Subcutaneous abdominal adipose tissue (tissue), 5 donors: ENCODE measurements around the gene LENG8.

Source experiments
- H3K27ac ChIP-seq: one replicate; pipeline ENCODE4 v1.7.0; 2013; ENCODE audit warnings: low read depth, mild to moderate bottlenecking, inconsistent platforms, low read length, moderate library complexity
- H3K27me3 ChIP-seq, 5 donors: one replicate each; pipeline ENCODE4 v1.7.0; 2013; ENCODE audit warnings: low read length in 5 of 5, inconsistent platforms in 1 of 5; ENCODE audit not compliant: control insufficient read depth in 5 of 5, insufficient read depth in 4 of 5
- H3K36me3 ChIP-seq, 5 donors: one replicate each; pipeline ENCODE4 v1.7.0; 2013; ENCODE audit warnings: low read length in 5 of 5; ENCODE audit not compliant: control insufficient read depth in 5 of 5, insufficient read depth in 5 of 5
- H3K4me1 ChIP-seq, 5 donors: one replicate each; pipeline ENCODE4 v1.7.0; 2013; ENCODE audit warnings: low read length in 5 of 5, mild to moderate bottlenecking in 3 of 5, moderate library complexity in 1 of 5; ENCODE audit not compliant: control insufficient read depth in 5 of 5, insufficient read depth in 5 of 5
- H3K4me3 ChIP-seq, 5 donors: one replicate each; pipeline ENCODE4 v1.7.0; 2013; ENCODE audit warnings: low read length in 5 of 5, low read depth in 1 of 5
- H3K9ac ChIP-seq, 5 donors: one replicate each; pipeline ENCODE4 v1.7.0; 2013; ENCODE audit warnings: low read length in 5 of 5, mild to moderate bottlenecking in 4 of 5, moderate library complexity in 3 of 5
- H3K9me3 ChIP-seq, 5 donors: one replicate each; pipeline ENCODE4 v1.7.0; 2013; ENCODE audit warnings: low read length in 5 of 5; ENCODE audit not compliant: control insufficient read depth in 5 of 5
- donor health status: healthy.
- donor health status: healthy.
- donor health status: healthy.
- donor health status: healthy.
- donor health status: healthy.

Gene LENG8

DNA sequence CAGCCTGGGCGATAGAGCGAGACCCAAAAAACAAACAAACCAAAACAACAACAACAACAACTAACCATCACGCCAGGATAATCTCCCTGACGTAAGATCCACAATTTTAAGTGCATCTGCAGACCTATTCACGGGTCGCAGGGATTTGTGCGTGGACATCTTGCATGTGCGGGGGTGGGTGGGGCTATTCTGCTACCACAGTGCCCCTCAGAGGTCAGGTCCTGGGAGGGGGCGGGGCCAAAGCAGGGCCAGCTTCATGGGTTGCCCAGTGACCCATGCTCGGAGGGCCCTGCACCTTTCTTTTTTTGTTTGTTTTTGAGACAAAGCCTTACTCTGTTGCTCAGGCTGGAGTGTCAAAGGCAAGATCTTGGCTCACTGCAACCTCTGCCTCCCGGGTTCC is 26.7 kb downstream of the LENG8 start:
- H3K27me3 ChIP-seq: peaks cover 4 to 20% (median 18%) of the 10 kb centered on the region in 5 donors
- no peaks in the 10 kb centered on the region for H3K9me3 ChIP-seq
- H3K36me3 ChIP-seq: no peaks in the 10 kb centered on the region
- H3K27ac ChIP-seq: no peak overlapping the region
- H3K4me3 ChIP-seq: no peak overlapping the region
- H3K9ac ChIP-seq: no peak overlapping the region
- H3K4me1 ChIP-seq: peaks cover 0 to 20% (median 14%) of the 10 kb centered on the region in 5 donors

DNA sequence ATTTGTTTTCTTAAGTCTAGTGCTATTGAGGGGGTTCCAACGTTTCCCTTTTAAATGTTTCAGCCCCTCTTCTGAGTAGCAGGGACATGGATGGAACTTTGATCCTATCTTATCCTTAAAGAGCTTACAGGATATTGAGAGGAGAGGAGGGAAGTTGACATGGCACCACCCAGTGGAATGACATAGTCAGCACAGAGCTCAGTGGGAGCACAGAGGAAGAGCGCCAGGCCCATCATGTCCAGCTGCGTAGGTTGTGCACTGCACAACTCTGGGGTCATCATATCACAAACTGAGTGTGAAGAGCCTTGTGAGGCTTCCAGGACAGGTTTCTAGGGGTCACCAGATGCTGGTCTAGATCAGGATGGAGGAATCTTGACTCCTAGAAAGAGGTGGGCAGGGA is 28.7 kb downstream of the LENG8 start:
- peaks cover 0 to 12% (median 10%) of the 10 kb centered on the region in 5 donors for H3K4me1 ChIP-seq
- no peaks in the 10 kb centered on the region for H3K36me3 ChIP-seq
- no peak overlapping the region for H3K27ac ChIP-seq
- H3K9ac ChIP-seq: no peak overlapping the region
- peaks cover 0 to 11% (median 10%) of the 10 kb centered on the region in 5 donors for H3K27me3 ChIP-seq
- no peaks in the 10 kb centered on the region for H3K9me3 ChIP-seq
- H3K4me3 ChIP-seq: no peak overlapping the region

DNA sequence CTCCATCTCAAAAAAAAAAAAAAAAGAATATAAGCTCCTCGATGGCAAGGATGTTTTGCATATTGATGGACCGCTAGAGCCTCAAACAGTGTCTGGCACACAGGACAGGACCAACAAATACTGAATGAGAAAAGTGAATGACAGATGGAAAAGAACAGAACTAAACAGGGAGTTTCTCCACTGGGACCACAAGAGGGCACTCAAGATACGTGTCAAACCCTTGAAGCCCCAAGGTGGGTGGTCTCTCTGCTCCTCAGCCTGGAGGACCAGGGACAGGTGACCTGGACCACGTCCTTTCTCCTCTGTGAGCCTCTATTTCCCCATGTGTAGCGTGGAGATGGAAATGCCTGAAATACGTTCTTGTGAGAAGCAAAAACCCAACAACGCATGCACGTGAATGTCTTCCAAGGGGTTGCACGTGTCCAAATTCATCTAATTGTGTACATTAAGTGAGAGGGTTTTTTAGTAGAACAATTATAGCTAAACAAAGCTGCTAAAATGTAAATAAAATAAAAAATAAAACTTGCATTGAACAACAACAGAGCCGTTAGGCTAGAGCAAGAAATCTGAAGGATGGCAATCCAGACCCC is 29.8 kb downstream of the LENG8 start:
- Histone ChIP-seq H3K4me3 (no peak overlapping the region), H3K36me3 (no peaks in the 10 kb centered on the region), H3K27ac (no peak overlapping the region), H3K9me3 (no peaks in the 10 kb centered on the region), H3K4me1 (peaks cover 0 to 6% (median 3%) of the 10 kb centered on the region in 5 donors), H3K9ac (no peak overlapping the region), H3K27me3 (peaks cover 0 to 10% (median 6%) of the 10 kb centered on the region in 5 donors)

DNA sequence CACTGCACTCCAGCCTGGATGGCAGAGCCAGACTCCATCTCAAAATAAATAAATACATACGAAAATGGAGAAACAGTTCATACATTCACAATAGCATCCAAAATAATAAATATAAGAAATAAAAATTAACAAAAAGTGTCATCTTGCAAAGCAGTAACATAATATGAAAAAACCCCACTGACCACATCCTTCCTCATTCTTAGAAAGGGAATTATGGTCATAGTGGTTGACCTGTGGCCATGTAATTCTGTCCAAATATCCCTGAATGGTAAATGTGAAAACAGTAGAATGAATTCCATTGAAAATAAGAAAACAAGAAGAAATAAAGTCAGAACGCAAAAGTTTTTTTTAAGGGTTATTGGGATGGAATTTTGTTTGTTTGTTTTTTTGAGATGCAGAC is 31.1 kb downstream of the LENG8 start:
- H3K9ac ChIP-seq: no peak overlapping the region
- H3K9me3 ChIP-seq: no peaks in the 10 kb centered on the region
- no peak overlapping the region for H3K4me3 ChIP-seq
- H3K27me3 ChIP-seq: peaks cover 0 to 13% (median 8%) of the 10 kb centered on the region in 5 donors
- H3K4me1 ChIP-seq: peaks cover 0 to 4% (median 3%) of the 10 kb centered on the region in 5 donors
- no peaks in the 10 kb centered on the region for H3K36me3 ChIP-seq
- no peak overlapping the region for H3K27ac ChIP-seq

DNA sequence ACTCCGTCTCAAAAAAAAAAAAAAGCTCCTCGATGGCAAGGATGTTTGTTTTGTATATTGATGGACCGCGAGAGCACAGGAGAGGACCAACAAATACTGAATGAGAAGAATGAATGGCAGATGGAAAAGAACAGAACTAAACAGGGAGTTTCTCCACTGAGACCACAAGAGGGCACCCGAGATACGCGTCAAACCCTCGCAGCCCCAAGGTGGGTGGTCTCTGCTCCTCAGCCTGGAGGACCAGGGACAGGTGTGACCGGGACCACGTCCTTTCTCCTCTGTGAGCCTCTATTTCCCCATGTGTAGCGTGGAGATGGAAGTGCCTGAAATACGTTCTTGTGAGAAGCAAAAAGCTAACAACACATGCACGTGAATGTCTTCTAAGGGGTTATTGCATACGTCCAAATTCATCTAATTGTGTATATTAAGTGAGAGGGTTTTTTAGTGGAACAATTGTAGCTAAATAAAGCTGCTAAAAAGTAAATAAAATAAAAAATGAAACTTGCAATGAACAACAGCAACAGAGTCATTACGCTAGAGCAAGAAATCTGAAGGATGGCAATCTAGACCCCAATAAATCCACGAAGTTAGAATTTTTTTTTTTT is 32.4 kb downstream of the LENG8 start:
- peaks cover 0 to 4% (median 3%) of the 10 kb centered on the region in 5 donors for H3K4me1 ChIP-seq
- H3K9me3 ChIP-seq: no peaks in the 10 kb centered on the region
- H3K9ac ChIP-seq: no peak overlapping the region
- H3K36me3 ChIP-seq: no peaks in the 10 kb centered on the region
- H3K4me3 ChIP-seq: no peak overlapping the region
- peaks cover 0 to 13% (median 8%) of the 10 kb centered on the region in 5 donors for H3K27me3 ChIP-seq
- no peak overlapping the region for H3K27ac ChIP-seq

DNA sequence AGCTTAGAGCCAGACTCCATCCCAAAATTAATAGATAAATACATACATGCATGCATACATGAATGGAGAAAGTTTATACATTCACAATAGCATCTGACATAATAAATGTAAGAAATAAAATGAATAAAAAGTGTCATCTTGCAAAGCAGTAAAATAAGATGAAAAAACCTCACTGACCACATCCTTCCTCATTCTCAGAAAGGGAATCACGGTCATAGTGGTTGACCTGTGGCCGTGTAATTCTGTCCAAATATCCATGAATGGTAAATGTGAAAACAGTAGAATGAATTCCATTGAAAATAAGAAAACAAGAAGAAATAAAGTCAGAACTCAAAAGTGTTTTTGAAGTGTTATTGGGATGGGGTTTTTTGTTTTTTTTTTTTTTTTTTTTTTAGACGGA is 33.9 kb downstream of the LENG8 start:
- H3K9ac ChIP-seq: no peak overlapping the region
- no peaks in the 10 kb centered on the region for H3K36me3 ChIP-seq
- peaks cover 0 to 4% (median 3%) of the 10 kb centered on the region in 5 donors for H3K4me1 ChIP-seq
- H3K4me3 ChIP-seq: no peak overlapping the region
- no peak overlapping the region for H3K27ac ChIP-seq
- no peaks in the 10 kb centered on the region for H3K9me3 ChIP-seq
- H3K27me3 ChIP-seq: peaks cover 0 to 10% (median 5%) of the 10 kb centered on the region in 5 donors

DNA sequence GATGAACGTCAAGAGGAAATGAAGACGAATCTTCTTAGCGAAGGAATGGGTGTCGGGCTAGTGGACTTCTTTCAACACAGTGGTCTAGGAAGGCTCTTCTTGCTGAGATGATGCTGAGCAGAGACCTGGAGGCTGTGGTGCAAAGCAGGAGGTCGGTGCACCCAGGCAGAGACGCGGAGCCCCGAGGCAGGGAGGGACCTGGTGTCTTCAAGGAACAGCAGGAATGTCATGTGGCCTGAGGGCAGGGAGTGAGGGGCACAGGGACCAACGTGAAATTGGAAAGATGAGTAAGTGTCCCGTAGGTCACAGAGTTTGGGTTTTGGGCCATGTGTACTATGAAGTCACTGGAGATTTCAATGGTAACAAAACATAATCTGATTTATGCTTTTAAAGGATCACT is 35.5 kb downstream of the LENG8 start:
- Histone ChIP-seq H3K4me1 (peaks cover 0 to 4% (median 3%) of the 10 kb centered on the region in 5 donors), H3K9me3 (no peaks in the 10 kb centered on the region), H3K27me3 (peaks cover 0 to 6% (median 4%) of the 10 kb centered on the region in 5 donors), H3K36me3 (no peaks in the 10 kb centered on the region), H3K27ac (no peak overlapping the region), H3K9ac (no peak overlapping the region), H3K4me3 (no peak overlapping the region)

DNA sequence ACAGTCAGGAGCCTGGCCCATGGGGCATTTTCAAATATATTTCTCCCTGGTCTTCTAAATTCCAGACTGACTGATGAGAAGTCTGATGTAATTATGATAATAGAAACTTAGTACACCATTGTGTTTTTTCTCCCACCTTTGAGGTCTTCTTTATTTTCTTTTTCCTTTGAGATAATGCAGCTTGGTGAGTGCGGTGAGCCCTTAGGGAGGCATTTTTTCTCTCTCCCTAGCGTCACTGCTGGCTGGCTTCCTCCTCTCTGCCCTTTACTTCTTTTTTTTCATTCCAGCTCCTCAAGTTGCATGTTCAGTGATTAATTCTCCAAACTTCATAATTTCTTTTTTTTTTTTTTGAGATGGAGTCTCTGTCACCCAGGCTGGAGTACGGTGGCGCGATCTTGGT is 36.9 kb downstream of the LENG8 start:
- no peaks in the 10 kb centered on the region for H3K36me3 ChIP-seq
- peaks cover 0 to 9% (median 5%) of the 10 kb centered on the region in 5 donors for H3K27me3 ChIP-seq
- H3K9ac ChIP-seq: no peak overlapping the region
- no peaks in the 10 kb centered on the region for H3K9me3 ChIP-seq
- H3K4me3 ChIP-seq: no peak overlapping the region
- no peak overlapping the region for H3K27ac ChIP-seq
- H3K4me1 ChIP-seq: peaks cover 0 to 4% (median 3%) of the 10 kb centered on the region in 5 donors

DNA sequence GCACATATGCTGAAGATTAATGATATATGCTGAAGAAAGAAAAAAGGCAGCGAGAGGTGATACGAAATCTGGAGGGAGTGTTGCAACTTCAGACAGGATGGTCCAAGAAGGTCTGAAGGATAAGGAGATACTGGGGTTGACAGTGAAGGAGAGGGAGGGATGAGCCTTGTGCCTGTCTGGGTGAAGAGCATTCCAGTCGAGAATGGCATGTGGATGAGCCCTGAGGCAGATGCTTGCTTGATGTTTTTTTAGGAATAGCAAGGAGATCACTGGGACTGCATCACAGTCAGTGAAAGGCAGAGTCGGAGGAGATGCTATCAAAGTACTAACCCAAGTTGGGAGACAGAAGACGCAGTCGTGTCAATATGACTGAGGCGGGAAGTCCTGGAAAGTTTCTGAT is 40.3 kb downstream of the LENG8 start:
- Histone ChIP-seq H3K4me3 (no peak overlapping the region), H3K9ac (no peak overlapping the region), H3K27me3 (peaks cover 0 to 9% (median 6%) of the 10 kb centered on the region in 5 donors), H3K36me3 (no peaks in the 10 kb centered on the region), H3K4me1 (no peaks in the 10 kb centered on the region), H3K9me3 (no peaks in the 10 kb centered on the region), H3K27ac (no peak overlapping the region)

DNA sequence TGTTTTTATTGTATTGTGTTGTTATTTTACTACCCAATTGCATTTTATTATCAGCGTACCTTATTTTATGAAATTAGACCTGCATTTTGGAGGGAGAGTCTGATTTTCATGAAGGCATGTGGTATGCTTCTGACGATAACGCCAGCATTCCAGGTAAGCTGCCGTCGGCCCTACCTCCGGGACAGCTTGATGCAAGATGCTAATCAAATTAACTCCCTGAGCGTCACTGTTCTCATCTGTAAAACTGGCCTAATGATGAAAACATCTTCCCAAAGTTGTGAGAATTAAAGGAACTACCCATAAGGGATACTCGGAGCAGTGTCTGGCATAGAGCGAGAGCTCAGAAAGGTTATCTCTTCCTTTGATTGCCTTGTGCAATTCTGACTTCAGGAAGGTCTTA is 40.8 kb downstream of the LENG8 start:
- Histone ChIP-seq H3K4me3 (no peak overlapping the region), H3K4me1 (no peaks in the 10 kb centered on the region), H3K27ac (no peak overlapping the region), H3K9ac (no peak overlapping the region), H3K27me3 (peaks cover 0 to 7% (median 4%) of the 10 kb centered on the region in 5 donors), H3K9me3 (no peaks in the 10 kb centered on the region), H3K36me3 (no peaks in the 10 kb centered on the region)
